HFF-Myc (cell line): ENCODE data around the gene FHAD1.

ENCODE experiments used
- DNase-seq: peaks from one replicate; pipeline ENCODE4 v3.0.0-alpha.2; 2011; ENCODE audit warnings: low read depth; ENCODE audit errors: extremely low read depth
- H3K4me3 ChIP-seq: replicated peaks from 2 replicates; pipeline ENCODE4 v1.5.1; 2011; ENCODE audit warnings: low read depth, mild to moderate bottlenecking, control low read depth, low read length
- TF ChIP-seq, protein P1 (sequence below): IDR thresholded peaks from 2 replicates; pipeline ENCODE4 v1.5.1; 2012; ENCODE audit warnings: mild to moderate bottlenecking, low read depth, low read length, control low read depth; ENCODE audit errors: missing control alignments

The FHAD1 gene

GRCh38 chr1:15205586-15206346 lies 41.3 kb upstream of the FHAD1 start:
- TF ChIP-seq, protein P1, sequence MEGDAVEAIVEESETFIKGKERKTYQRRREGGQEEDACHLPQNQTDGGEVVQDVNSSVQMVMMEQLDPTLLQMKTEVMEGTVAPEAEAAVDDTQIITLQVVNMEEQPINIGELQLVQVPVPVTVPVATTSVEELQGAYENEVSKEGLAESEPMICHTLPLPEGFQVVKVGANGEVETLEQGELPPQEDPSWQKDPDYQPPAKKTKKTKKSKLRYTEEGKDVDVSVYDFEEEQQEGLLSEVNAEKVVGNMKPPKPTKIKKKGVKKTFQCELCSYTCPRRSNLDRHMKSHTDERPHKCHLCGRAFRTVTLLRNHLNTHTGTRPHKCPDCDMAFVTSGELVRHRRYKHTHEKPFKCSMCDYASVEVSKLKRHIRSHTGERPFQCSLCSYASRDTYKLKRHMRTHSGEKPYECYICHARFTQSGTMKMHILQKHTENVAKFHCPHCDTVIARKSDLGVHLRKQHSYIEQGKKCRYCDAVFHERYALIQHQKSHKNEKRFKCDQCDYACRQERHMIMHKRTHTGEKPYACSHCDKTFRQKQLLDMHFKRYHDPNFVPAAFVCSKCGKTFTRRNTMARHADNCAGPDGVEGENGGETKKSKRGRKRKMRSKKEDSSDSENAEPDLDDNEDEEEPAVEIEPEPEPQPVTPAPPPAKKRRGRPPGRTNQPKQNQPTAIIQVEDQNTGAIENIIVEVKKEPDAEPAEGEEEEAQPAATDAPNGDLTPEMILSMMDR = no peak
- no peak overlapping the region for H3K4me3 ChIP-seq
- DNase-seq = no peak

GRCh38 chr1:15206418-15207030 lies 40.5 kb upstream of the FHAD1 start:
- no peak overlapping the region for H3K4me3 ChIP-seq
- TF ChIP-seq, protein P1 = no peak
- no peak for DNase-seq

GRCh38 chr1:15207031-15207828 lies 39.8 kb upstream of the FHAD1 start:
- TF ChIP-seq, protein P1 = no peak
- no peak overlapping the region for H3K4me3 ChIP-seq
- DNase-seq = no peak

DNA sequence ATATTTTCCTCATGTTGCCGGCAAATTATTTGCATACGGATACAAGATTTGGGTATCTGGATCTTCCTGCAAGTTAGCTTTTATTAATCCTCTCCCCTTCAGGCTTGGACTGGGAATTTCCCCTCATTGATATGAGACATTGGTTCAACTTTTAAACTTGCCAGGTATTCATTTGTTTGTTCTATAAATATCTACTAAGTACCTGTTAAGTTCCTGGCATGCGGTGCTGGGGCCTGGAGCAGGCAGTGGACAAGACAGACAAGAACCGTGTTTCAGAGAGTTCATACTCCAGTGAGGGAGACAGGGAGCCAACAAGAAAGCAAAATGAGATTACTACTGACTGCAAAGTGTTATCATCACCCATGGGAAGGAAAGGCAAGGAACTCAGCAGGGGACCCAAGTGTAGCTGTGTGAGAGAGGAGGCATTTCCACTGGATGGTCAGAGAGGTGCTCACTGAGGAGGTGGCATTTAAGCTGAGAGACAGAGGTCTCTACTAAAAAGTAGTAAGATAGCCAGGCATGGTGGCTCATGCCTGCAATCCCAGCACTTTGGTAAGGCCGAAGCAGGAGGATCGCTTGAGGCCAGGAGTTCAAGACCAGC lies 39.1 kb upstream of the FHAD1 start:
- no peak overlapping the region for H3K4me3 ChIP-seq
- TF ChIP-seq, protein P1 = no peak
- DNase-seq = no peak

GRCh38 chr1:15210651-15211375 lies 36.2 kb upstream of the FHAD1 start:
- TF ChIP-seq, protein P1 = no peak
- no peak overlapping the region for H3K4me3 ChIP-seq
- DNase-seq = no peak

GRCh38 chr1:15211424-15211823 lies 35.6 kb upstream of the FHAD1 start:
- TF ChIP-seq, protein P1 = no peak
- no peak overlapping the region for H3K4me3 ChIP-seq
- DNase-seq = no peak
